ENCODE measurements around the gene MYO15B. TPM values are rescaled to one million over a fixed set of nuclear protein-coding genes. Genes with fewer than 3 reads are reported as not detected.

Gene MYO15B
- total RNA-seq, 1 donor from 2014 or later: 285 TPM

- Histone ChIP-seq H3K27me3 (no peaks in the 10 kb centered on the region), H3K36me3 (peaks cover 32 to 34% of the 10 kb centered on the region in 2 donors), H3K4me1 (peaks cover 5 to 8% of the 10 kb centered on the region in 2 donors), H3K27ac (no peak overlapping the region), H3K9me3 (no peaks in the 10 kb centered on the region), H3K4me3 (no peak overlapping the region)
- DNase-seq (ENCODE audit: low spot score in 2 of 2): no peak
- intact Hi-C loops (cut with DNase I): loop anchor here (10.0 kb wide), 1 partner anchor 213 kb away; the partner anchor contains the start of gene TRIM47
- no peak for TF ChIP-seq CTCF (IDR thresholded peaks at IDR 0.05)
Observed at GRCh38 chr17:75661531-75661930, 73.9 kb downstream of the MYO15B start.

DNA sequence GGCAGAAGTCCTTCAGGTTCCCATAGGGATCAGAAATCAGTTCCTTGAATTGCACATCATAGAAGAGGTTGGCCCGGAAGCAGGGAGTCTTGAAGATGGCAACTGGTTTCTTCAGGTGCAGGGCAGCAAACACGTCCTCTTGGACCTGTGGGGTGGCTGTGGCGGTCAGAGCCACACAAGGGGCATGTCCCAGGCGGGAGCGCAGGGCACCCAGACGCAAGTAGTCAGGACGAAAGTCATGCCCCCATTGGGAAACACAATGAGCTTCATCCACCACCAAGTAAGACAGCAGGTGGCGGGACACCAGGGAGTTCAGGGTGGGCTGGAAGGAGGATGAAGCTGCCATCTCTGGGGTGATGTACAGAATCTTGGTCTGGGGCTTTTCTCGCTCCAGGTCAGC lies 74.9 kb downstream of the MYO15B start:
- no peaks in the 10 kb centered on the region for H3K9me3 ChIP-seq
- no peak overlapping the region for H3K4me3 ChIP-seq
- intact Hi-C loops (cut with DNase I): loop anchor here (10.0 kb wide), 1 partner anchor 212 kb away; the partner anchor contains the start of gene TRIM47
- peaks cover 25 to 28% of the 10 kb centered on the region in 2 donors for H3K36me3 ChIP-seq
- no peak overlapping the region for H3K27ac ChIP-seq
- no peak for TF ChIP-seq CTCF (IDR thresholded peaks at IDR 0.05)
- peaks cover 5 to 8% of the 10 kb centered on the region in 2 donors for H3K4me1 ChIP-seq
- no peak for DNase-seq (ENCODE audit: low spot score in 2 of 2)
- no peaks in the 10 kb centered on the region for H3K27me3 ChIP-seq

GRCh38 chr17:75664099-75664549 lies 76.5 kb downstream of the MYO15B start:
- no peak for DNase-seq (ENCODE audit: low spot score in 2 of 2)
- Histone ChIP-seq H3K36me3 (peaks cover 19 to 27% of the 10 kb centered on the region in 2 donors), H3K27me3 (no peaks in the 10 kb centered on the region), H3K9me3 (no peaks in the 10 kb centered on the region), H3K27ac (no peak overlapping the region), H3K4me3 (no peak overlapping the region), H3K4me1 (peaks cover 10 to 16% of the 10 kb centered on the region in 2 donors)
- intact Hi-C loops (cut with DNase I): loop anchor here (10.0 kb wide), 1 partner anchor 211 kb away; the partner anchor contains the start of gene TRIM47
- TF ChIP-seq CTCF (IDR thresholded peaks at IDR 0.05): no peak

DNA sequence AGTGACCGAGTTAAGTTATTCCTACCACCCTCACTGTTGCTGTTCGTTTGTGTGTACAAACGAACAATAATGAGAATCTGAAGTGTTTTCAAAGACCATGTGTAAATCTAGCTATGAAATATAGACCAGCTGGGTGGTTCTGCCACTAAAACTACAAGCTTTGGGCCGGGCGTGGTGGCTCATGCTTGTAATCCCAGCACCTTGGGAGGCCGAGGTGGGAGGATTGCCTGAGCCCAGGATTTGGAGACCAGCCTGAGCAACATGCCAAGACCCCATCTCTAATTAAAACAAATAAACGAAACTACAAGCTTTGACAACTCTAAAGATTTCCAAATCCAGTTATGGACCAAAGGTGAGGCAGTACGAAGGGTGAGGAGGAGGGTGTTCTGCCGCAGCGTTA lies 78.4 kb downstream of the MYO15B start:
- Histone ChIP-seq H3K4me1 (peaks cover 10 to 16% of the 10 kb centered on the region in 2 donors), H3K9me3 (no peaks in the 10 kb centered on the region), H3K4me3 (peak overlapping the region; percentile 81 to 82), H3K36me3 (peaks cover 29 to 38% of the 10 kb centered on the region in 2 donors), H3K27ac (no peak overlapping the region), H3K27me3 (no peaks in the 10 kb centered on the region)
- no peak for DNase-seq (ENCODE audit: low spot score in 2 of 2)
- no peak for TF ChIP-seq CTCF (IDR thresholded peaks at IDR 0.05)
- intact Hi-C loops (cut with DNase I): loop anchor here (10.0 kb wide), 1 partner anchor 209 kb away; the partner anchor contains the start of gene TRIM47

DNA sequence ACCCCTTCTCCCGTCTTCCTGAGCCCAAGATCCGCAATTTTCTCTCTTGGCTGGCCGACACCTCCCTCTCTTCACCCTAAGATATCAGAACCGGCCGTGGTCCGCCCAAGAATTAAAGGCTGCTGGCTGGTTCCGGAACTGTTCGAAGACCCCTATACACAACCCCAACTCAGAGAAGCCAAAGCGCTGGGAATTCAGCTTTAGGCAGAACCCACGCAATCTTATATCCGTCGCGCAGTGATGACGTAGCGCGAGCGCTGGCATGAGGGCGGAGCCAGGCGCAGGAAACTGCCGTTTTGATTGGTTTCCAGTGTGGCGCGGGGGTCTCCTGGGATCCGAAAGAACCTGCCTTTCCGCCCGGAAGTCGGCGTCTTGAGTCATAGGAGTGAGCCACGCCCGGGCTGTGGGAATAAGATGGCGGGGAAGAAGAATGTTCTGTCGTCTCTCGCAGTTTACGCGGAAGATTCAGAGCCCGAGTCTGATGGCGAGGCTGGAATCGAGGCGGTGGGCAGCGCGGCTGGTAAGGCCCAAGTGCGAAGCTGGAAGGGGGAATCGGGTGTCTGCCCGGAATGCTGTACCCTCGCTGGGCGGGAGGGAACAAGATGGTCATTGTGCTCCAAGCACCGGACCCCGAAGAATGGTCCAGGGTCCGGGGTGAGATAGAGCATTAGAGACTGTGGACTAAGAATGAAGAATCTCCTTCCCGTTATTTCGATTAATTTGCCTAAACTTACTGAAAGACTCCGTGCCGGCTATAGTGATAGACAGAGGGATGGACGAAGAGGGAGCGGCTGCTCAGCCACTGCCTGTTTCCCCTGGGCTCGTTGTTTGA lies 79.6 kb downstream of the MYO15B start, which contains the start of the genes RECQL5 and SAP30BP:
Gene RECQL5, minus strand, starts transcription at position 196 of the 832 bp plus-strand sequence. CDS start 597 bp downstream, outside the sequence.
Gene SAP30BP, plus strand, starts transcription at position 380 of the 832 bp plus-strand sequence. Its CDS starts 35 bp downstream, at position 415.
- peaks cover 32 to 38% of the 10 kb centered on the region in 2 donors for H3K36me3 ChIP-seq
- no peak for TF ChIP-seq CTCF (IDR thresholded peaks at IDR 0.05)

More for the DNA sequence above, 79.6 kb downstream of the MYO15B start, which contains the start of the genes RECQL5 and SAP30BP:
- intact Hi-C loops (cut with DNase I): loop anchor here (1.0 to 10.0 kb wide), 2 partner anchors 208 to 378 kb away; partner anchors contain the start of genes SLC25A19 and TRIM47
- DNase-seq (ENCODE audit: low spot score in 2 of 2): peak; percentile 88 to 99
- peaks cover 10 to 16% of the 10 kb centered on the region in 2 donors for H3K4me1 ChIP-seq
- H3K9me3 ChIP-seq: no peaks in the 10 kb centered on the region
- peak within 1 kb of the TSS; percentile 81 to 82 for H3K4me3 ChIP-seq
- H3K27ac ChIP-seq: peak within 1 kb of the TSS; percentile 80 to 96
- H3K27me3 ChIP-seq: no peaks in the 10 kb centered on the region
